HG03469 (cell line): ENCODE data around the gene TSHR.

Experiments used
- ATAC-seq: cut with Tn5 transposase; IDR thresholded peaks from one replicate; pipeline ENCODE4 v1.9.1; 2021; ENCODE audit warnings: mild to moderate bottlenecking, moderate library complexity, moderate number of reproducible peaks; ENCODE audit not compliant: unreplicated experiment

Gene TSHR

DNA sequence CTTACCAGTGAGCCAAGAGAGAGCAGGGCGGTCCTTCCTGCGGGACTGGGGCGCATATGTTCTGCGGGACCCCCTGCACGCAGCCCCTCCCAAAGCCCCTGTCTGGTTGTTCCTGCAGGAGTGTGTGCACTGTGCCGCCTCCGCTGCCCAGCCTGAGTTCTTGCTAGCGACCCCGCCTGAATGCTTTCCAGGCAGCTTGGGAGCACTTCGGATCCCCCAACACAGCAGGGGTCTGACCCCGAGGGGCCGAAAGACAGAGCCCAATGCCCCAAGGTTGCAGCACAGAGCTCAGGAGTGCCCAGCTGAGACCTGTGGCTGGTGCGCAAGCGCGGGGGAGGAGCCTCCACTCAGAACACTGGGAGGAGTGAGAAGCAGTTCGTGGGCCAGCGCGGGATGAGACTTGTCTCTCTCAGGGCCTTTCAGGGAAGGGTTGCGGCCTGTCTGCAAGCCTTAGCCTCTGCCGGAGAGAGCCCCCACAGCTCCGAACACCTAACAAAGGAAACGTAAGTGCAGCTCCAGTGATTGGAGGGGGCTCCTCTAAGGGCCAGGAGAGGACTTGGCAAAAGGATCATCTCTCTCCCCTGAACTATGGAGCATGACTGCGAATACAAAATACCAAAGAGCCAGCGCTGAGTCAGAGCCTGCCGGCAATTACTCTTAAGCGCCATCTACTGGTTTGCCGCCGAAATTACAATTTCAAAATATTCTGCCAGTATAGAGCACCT, 214.8 kb downstream of the TSHR start:
- peak; percentile 84 for ATAC-seq

DNA sequence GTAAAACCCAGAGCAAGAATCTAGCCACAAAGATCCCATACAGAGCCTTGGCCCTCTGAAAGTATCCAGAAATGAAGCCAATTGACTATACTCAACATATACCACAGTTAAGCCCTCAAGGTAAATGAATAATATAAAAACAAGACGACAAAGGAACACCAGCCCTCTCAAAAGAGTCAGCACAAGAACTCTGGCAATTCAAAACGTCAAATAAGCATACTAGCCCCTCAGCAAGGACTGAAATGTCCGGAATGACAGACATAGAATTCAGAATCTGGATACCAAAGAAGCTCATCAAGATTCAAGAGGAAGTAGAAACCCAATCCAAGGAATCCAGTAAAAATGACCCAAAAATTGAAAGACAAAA, 215.4 kb downstream of the TSHR start:
- ATAC-seq, result no peak

DNA sequence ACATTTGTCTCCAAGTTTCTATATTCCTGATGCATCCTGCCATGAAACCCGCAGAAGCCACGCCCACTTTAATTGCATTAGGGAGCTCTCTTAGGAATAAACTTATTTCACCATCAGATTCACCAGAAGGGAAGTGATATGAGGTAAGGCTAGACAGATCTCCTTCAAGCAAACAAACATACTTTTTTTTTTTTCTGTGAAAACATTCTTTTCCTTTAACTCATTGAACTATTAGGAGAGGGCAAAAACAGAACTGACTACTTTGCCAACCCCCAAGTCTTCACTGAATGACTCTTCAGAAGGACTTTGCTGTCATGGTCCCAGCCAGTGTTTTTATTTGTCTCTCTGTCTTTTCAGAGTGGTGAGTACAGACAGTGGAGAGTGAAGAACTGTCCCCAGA, 216.9 kb downstream of the TSHR start:
- ATAC-seq, result peak; percentile 28

DNA sequence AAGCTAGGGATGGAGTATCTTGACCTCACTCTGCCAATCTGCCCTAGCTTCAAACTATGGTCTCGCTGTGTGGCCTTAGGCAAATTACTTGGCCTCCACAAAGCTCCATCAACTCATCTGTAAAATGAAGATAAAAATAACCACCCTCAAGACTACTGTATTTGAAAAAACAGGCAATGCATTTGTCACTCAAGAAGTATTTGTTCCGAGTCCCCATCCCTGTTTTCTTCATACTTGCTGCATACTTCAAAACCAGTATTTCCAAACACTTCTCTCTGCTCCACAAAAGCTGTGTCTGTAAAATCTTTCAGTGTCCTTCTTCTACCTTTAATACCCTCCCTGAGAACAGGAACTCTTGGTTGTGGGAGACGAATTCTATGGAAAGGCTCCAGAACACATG, 217.5 kb downstream of the TSHR start:
- peak; percentile 19 for ATAC-seq

DNA sequence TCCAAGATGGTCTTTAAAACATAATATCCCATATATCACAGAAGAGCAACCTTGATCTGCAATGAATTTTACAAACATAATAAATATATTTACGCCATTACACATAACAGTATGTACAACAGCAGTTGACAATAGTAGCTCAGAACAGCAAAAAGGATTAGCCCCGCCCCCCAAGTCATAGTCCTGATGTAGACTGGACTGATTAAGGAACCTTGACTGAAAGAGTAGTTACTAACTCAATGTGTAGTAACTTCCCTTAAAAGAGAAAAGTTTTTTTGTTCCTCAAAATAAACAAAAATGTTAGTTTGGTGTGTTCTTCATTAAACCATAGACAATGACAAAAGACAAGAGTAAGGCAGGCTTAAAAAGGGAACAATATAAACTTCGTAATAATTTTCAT, 220.8 kb downstream of the TSHR start:
- ATAC-seq, result no peak

DNA sequence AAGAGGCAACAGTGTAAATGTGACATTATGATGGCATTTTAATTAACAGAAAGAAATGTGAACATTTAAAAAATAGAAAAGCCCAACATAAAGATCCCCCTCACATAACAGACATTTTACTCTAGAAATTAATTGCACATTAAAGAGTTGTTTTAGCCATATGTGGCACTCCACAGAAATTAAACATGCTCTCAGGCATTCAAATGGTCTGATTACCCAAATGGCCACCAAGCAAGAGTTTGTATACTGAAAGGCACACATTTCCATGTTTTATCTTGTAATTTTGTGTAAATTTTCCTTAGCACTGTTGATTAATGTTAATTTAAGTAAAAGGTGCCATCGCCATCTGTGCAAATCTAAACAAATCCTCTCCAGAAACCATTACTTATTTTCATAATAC, 221.8 kb downstream of the TSHR start:
- no peak for ATAC-seq

DNA sequence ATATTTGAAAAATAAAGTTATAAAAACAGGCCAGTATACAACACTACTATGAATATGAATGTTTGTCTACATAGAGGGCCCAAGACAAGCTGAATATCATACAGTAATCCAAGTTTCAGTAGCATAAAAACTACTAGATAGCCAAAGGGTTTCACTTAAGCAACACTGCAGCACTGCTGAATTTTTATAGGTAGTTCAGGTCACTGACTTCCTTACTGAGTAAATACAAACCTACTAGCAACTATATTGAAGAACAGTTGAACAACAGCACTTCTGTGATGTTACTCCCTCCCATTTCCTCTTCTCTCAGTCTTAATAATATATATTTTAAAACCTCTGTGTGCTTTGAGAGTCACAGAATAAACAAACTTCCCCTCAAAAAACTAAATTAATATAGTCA, 222.6 kb downstream of the TSHR start:
- peak; percentile 59 for ATAC-seq

DNA sequence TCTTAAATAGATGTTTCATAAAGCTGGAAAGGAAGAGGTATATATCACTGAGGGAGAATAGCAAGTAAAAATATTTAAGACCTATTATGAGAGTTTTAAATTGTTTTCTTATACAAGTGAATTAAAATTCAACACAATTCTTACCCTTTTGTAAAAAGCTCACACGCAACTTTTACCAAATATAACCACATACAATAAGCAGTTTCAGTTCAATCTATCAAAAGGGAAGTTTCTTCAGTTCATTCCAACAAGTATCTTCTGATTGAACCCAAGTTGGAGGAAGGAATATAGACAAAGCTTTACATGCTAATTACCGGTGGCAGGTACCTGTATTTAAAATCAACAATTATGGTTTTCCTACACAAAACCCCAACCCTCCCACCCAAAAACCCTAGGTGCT, 224.2 kb downstream of the TSHR start:
- no peak for ATAC-seq

DNA sequence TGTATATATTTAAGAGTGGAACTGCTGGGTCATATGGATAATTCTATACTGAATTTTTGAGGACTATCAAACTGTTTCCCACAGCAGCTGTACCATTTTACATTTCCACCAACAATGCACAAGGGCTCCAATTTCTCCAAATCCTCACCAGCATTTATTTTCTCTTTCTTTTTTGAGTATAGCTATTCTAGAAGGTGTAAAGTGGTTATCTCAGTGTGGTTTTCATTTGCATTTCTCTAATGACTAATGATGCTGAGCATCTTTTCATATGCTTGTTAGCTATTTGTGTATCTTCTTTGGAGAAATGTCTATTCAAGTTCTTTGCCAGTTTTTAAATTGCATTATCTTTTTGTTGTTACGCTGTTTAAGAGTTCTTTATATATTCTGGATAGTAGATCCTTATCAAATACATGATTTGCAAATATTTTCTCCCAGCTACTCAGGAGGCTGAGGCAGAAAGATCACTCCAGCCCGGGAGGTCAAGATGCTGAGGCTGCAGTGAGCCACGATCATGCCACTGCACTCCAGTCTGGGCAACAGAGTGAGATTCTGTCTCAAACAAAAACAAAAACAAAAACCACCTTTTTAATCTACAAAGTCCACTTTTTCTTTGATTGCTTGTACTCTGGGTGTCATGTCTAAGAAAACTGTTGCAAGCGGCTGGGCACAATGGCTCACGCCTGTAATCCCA, 232.6 kb downstream of the TSHR start:
- ATAC-seq, result peak; percentile 63

DNA sequence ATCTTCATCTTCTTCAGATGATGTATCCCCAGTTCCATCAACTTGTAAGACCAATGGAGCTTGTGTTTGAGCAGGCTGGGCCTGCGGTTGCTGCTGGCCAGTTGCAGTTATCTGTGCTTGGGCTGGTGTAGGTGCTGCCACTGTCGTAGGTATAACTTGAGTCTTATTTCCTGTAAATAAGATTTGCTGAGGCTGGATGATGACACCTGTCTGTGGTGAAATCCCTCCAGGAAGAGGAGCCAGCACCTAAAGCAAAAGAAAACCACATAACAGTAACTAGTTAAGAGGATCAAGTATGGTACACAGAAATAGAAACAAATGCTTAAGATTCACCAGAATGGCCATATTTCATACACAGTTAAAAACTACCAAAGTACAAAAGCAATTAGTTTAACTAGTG, 237.2 kb downstream of the TSHR start:
- no peak for ATAC-seq

DNA sequence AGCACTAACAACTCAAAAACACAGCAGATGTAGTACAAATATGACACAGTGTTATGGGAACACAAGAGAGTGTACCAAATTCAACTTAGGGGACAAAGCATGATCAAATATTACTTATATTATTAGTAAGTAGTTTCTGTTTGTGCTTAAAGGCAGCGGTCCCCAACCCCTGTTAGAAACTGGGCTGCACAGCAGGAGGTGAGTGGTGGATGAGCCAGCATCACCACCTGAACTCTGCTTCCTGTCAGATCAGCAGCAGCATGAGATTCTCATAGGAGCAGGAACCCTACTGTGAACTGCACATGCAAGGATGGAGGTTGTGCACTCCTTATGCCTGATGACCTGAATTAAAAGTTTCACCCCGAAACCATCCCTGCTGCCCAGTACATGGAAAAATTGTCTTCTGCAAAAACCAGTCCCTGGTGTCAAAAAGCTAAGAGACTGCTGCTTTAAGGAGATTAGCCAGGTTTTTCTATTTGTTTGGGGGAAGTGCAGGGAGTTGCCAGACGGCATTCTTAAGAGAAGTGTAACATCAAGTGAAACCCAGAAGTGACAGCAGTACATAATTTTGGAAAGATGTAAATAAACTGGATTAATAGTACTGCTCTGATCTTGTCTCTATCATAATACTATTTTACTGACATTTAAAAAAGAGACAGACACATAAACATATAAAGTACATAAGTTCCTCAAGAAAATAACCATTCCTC, 238.7 kb downstream of the TSHR start:
- ATAC-seq, result peak; percentile 44
